ENCODE data around the gene ROCK2. TPM values are rescaled to one million over a fixed set of nuclear protein-coding genes. Genes with fewer than 3 reads are reported as not detected.
A peak's percentile ranks its signal among the peaks of the same experiment; 100 is the strongest.

The ROCK2 gene
- total and polyA plus RNA-seq, 2 of the 13 experiments (the other 11 are each of a cell fraction or from before 2014, with no cell fraction given), result 38.1 to 119 TPM

DNA sequence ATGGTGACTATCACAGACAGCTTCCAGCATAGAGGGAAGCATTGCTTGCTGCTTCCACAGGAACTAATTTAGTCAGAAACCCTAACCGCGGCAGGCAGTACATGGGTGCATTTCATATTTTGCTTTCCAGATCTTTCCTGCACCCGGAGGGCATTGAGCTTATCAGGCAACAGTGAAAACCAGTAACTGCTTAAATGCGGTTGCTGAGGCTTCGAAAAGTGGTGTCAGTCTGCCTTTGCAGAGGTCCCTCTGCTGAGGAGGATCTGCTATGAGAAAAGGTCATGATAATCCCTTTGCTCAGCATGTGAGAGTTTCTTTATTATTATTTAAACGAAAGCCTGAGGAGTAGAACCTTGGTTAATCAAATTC lies 44.6 kb upstream of the ROCK2 start:
- Histone ChIP-seq H3K36me3 (replicated peaks in 1 of 2; ENCODE audit: control insufficient read depth in 1 of 2, insufficient read depth in 2 of 2, low read length in 2 of 2) (no peaks in the 10 kb centered on the region), H3K4me1 (ENCODE audit: insufficient read depth, low read length) (peaks cover 77% of the 10 kb centered on the region), H3K4me2 (ENCODE audit: low read depth, low read length) (peak overlapping the region; percentile 81), H3K27me3 (ENCODE audit: control insufficient read depth in 1 of 2, insufficient read depth in 2 of 2, low read length in 2 of 2) (no peaks in the 10 kb centered on the region), H3K9me3 (ENCODE audit: low read length) (no peaks in the 10 kb centered on the region), H4K20me1 (ENCODE audit: insufficient read depth, low read length) (no peaks in the 10 kb centered on the region), H3K4me3 (replicated peaks in 1 of 3; ENCODE audit: insufficient read depth in 1 of 3, low read depth in 2 of 3, low read length in 3 of 3) (peak overlapping the region in 2 of 3 experiments; percentile 33 to 61; a peak in 4 of 6 replicates), H3K79me2 (ENCODE audit: insufficient read depth, low read length) (no peaks in the 10 kb centered on the region), H3K27ac (ENCODE audit: extremely low read length, insufficient read depth, low read length) (no peak overlapping the region), H2AFZ (ENCODE audit: low read length) (no peak overlapping the region), H3K9ac (ENCODE audit: insufficient read depth, low read depth, low read length) (peak overlapping the region; percentile 1; the same call in 1 of the 2 replicates)
- ATAC-seq (no peak), FAIRE-seq (no peak), DNase-seq (ENCODE audit: low spot score) (no peak)
- TF ChIP-seq BCL3 (CRISPR knock-in tag; IDR thresholded peaks at IDR 0.05) (0 out of 2 replicates have a peak, but pooled peaks have one; percentile 10), EED (CRISPR knock-in tag; IDR thresholded peaks at IDR 0.05) (no peak), KLF15 (CRISPR knock-in tag; IDR thresholded peaks at IDR 0.05; ENCODE audit: borderline replicate concordance) (no peak), HNF4G (IDR thresholded peaks at IDR 0.05; ENCODE audit: borderline replicate concordance, low read depth, low read length) (no peak), HNF4G (CRISPR knock-in tag; IDR thresholded peaks at IDR 0.05; ENCODE audit: borderline replicate concordance, low read depth) (0 out of 2 replicates have a peak, but pooled peaks have one; percentile 15), ISX (CRISPR knock-in tag; conservative IDR thresholded peaks at IDR 0.05) (no peak)
- intact Hi-C loops (cut with micrococcal nuclease; ENCODE audit: unreplicated experiment) (no loop called here), in situ Hi-C loops (cut with HindIII; ENCODE audit: extremely low pct_ligation_motif_present, low pct_unique_long_range_greater_than_20kb) (no loop called here)
- ChIA-PET CTCF (ENCODE audit: low intra/inter-chr PET ratio, low total read pairs) (no interaction called here), POLR2A (interaction anchor here (1.1 to 7.5 kb wide), 8 partner anchors 13 to 74 kb away, joined by 3 to 99 read pairs (median 6); partner anchors contain the start of gene ROCK2)
- no TSS peak for BruUV-seq (replicated peaks)
- 69% methylated on average over 5 of the region's 6 CpGs for WGBS (ENCODE audit: low lambda C conversion rate)

Data from HepG2 (cell line).